ENCODE data around the gene CNOT1.
"Not testable (repeated sequence)": the region's sequence is repeated elsewhere in the genome, so short reads cannot be mapped to it uniquely, and the experiment has no call there.

- not testable (repeated sequence) for TF ChIP-seq CTCF (IDR thresholded peaks at IDR 0.05 in 4 of 5, conservative IDR thresholded peaks at IDR 0.05 in 1 of 5); POLR2A (IDR thresholded peaks at IDR 0.05)
These were observed 7.4 kb upstream of the CNOT1 start for GRCh38 chr16:58637021-58637420.
